IPS DF 19.7 (cell line): Measurements from ENCODE around the gene ABHD4.
"Not testable (repeated sequence)": the region's sequence is repeated elsewhere in the genome, so short reads cannot be mapped to it uniquely, and the experiment has no call there.

Source experiments
- DNase-seq: peaks from one replicate; pipeline ENCODE4 v3.0.0-alpha.2; 2013; ENCODE audit warnings: low read depth, low spot score

Gene ABHD4

GRCh38 chr14:22598099-22598895, at the start of gene ABHD4:
Gene ABHD4 (plus strand): TSS chr14:22598300. CDS start chr14:22598307, 7 bp downstream.
- no peak for DNase-seq

GRCh38 chr14:22549324-22549962, 48.7 kb upstream of the ABHD4 start:
- DNase-seq, result no peak

GRCh38 chr14:22549981-22550673, 48.0 kb upstream of the ABHD4 start:
- peak; percentile 84 for DNase-seq

GRCh38 chr14:22551605-22551997, 46.5 kb upstream of the ABHD4 start:
- DNase-seq, result no peak

GRCh38 chr14:22552001-22552826, 45.9 kb upstream of the ABHD4 start:
- DNase-seq, result no peak

GRCh38 chr14:22552827-22553076, 45.3 kb upstream of the ABHD4 start:
- no peak for DNase-seq

GRCh38 chr14:22553445-22553844, 44.7 kb upstream of the ABHD4 start:
- no peak for DNase-seq

GRCh38 chr14:22553861-22554497, 44.1 kb upstream of the ABHD4 start:
- not testable (repeated sequence) for DNase-seq

- no peak for DNase-seq
Observed at GRCh38 chr14:22554498-22555383, 43.4 kb upstream of the ABHD4 start.

GRCh38 chr14:22555384-22556011, 42.6 kb upstream of the ABHD4 start:
- no peak for DNase-seq

GRCh38 chr14:22556021-22556989, 41.8 kb upstream of the ABHD4 start:
- no peak for DNase-seq

GRCh38 chr14:22556990-22557623, 41.0 kb upstream of the ABHD4 start:
- DNase-seq, result no peak

GRCh38 chr14:22557846-22558220, 40.3 kb upstream of the ABHD4 start:
- no peak for DNase-seq

- DNase-seq, result no peak
Observed at GRCh38 chr14:22558221-22558913, 39.7 kb upstream of the ABHD4 start.

- no peak for DNase-seq
Observed at GRCh38 chr14:22559041-22559440, 39.1 kb upstream of the ABHD4 start.

GRCh38 chr14:22560662-22561365, 37.3 kb upstream of the ABHD4 start:
- DNase-seq, result no peak

- DNase-seq, result no peak
Observed at GRCh38 chr14:22561366-22561660, 36.8 kb upstream of the ABHD4 start.
